B cell (primary cell): ENCODE measurements around the gene CTIF. TPM values are rescaled to one million over a fixed set of nuclear protein-coding genes. Genes with fewer than 3 reads are reported as not detected.

ENCODE experiments used
- ATAC-seq: fragments of 200-7000 bp; cut with Tn5 transposase; one replicate; pipeline ENCODE4 v1.10.0; 2021; ENCODE audit warnings: low read depth, mild to moderate bottlenecking, moderate number of reproducible peaks, moderate library complexity
- CTCF ChIA-PET: fragments of 350-600 bp; sonication (Branson Sonifier 250); formaldehyde crosslinking; loops from one replicate; lab custom pipeline; 2021; ENCODE audit warnings: antibody characterized with exemption, inconsistent platforms; lab: Charles Lee
- POLR2A ChIA-PET: fragments of 350-600 bp; sonication (Branson Sonifier 250); formaldehyde crosslinking; loops from one replicate; lab custom pipeline; 2021; ENCODE audit warnings: antibody characterized with exemption; lab: Charles Lee
- DNase-seq: peaks from one replicate; pipeline ENCODE4 v3.0.0; 2013
- H2AFZ ChIP-seq: 2 replicates; pipeline ENCODE4 v1.6.1; 2012; ENCODE audit warnings: mild to moderate bottlenecking, low read depth, low read length; ENCODE audit not compliant: insufficient read depth, poor library complexity, severe bottlenecking
- H3K27ac ChIP-seq, 2 donors: 1 replicate in 1 of 2; 2 replicates in 1 of 2; pipeline ENCODE4 v1.5.1; 2012 to 2013; ENCODE audit warnings: low read length in 2 of 2, mild to moderate bottlenecking in 2 of 2, moderate library complexity in 1 of 2
- H3K27me3 ChIP-seq, 4 experiments: fragments of 200-600 bp in 1 of 4; sonication (generic) in 1 of 4; replicated peaks in 1 of 4; 1 replicate in 2 of 4; 2 replicates in 2 of 4; pipeline versions ENCODE4 v1.6.1 to v1.7.0; 2013 to 2016; ENCODE audit warnings: low read length in 3 of 4, mild to moderate bottlenecking in 2 of 4, mixed read lengths in 1 of 4, moderate library complexity in 1 of 4; ENCODE audit not compliant: insufficient read depth in 4 of 4, control insufficient read depth in 3 of 4; ENCODE audit errors: control extremely low read depth in 1 of 4
- H3K36me3 ChIP-seq, 2 experiments: replicated peaks in 1 of 2; 1 replicate in 1 of 2; 2 replicates in 1 of 2; pipeline versions ENCODE4 v1.6.1 to v1.7.1; 2013; ENCODE audit warnings: low read length in 1 of 2; ENCODE audit not compliant: insufficient read depth in 2 of 2, control insufficient read depth in 1 of 2; ENCODE audit errors: control extremely low read depth in 1 of 2, extremely low read depth in 1 of 2
- H3K4me1 ChIP-seq, 2 donors: fragments of 200-600 bp in 1 of 2; sonication (generic) in 1 of 2; 1 replicate in 1 of 2; 2 replicates in 1 of 2; pipeline versions ENCODE4 v1.5.1 to v1.6.1; 2013 to 2017; ENCODE audit warnings: low read length in 2 of 2; ENCODE audit not compliant: control insufficient read depth in 2 of 2, insufficient read depth in 2 of 2
- H3K4me2 ChIP-seq: replicated peaks from 2 replicates; pipeline ENCODE3; 2012; ENCODE audit warnings: mild to moderate bottlenecking, low read depth, low read length; ENCODE audit not compliant: poor library complexity, severe bottlenecking
- H3K4me3 ChIP-seq, 5 experiments: fragments of 200-600 bp in 1 of 5; sonication (generic) in 1 of 5; 1 replicate in 3 of 5; 2 replicates in 2 of 5; pipeline versions ENCODE4 v1.5.1 to v1.7.0; 2011 to 2016; ENCODE audit warnings: low read length in 4 of 5, mild to moderate bottlenecking in 4 of 5, low read depth in 2 of 5, control low read depth in 1 of 5, moderate library complexity in 1 of 5; ENCODE audit not compliant: insufficient read depth in 1 of 5; ENCODE audit errors: control extremely low read depth in 1 of 5, extremely low read depth in 1 of 5
- H3K79me2 ChIP-seq: fragments of 200-600 bp; sonication (generic); one replicate; pipeline ENCODE4 v1.6.0; 2016; ENCODE audit warnings: low read length; ENCODE audit not compliant: control insufficient read depth, insufficient read depth
- H3K9ac ChIP-seq: fragments of 200-600 bp; sonication (generic); 2 replicates; pipeline ENCODE4 v1.6.1; 2017; ENCODE audit warnings: mild to moderate bottlenecking, low read length, moderate library complexity
- H3K9me3 ChIP-seq, 3 donors: one replicate each; pipeline versions ENCODE4 v1.6.1 to v1.7.1; 2013; ENCODE audit warnings: low read length in 2 of 3; ENCODE audit not compliant: control insufficient read depth in 2 of 3, insufficient read depth in 1 of 3; ENCODE audit errors: control extremely low read depth in 1 of 3
- H4K20me1 ChIP-seq: 2 replicates; pipeline ENCODE4 v1.6.0; 2012; ENCODE audit warnings: mild to moderate bottlenecking, low read length; ENCODE audit not compliant: insufficient read depth, control insufficient read depth, poor library complexity, severe bottlenecking
- H3K27ac Mint-ChIP-seq: one replicate; pipeline ENCODE4 v1.8.0; 2021; ENCODE audit warnings: mixed read lengths
- H3K27me3 Mint-ChIP-seq: one replicate; pipeline ENCODE4 v1.8.0; 2021; ENCODE audit warnings: mixed read lengths
- H3K4me1 Mint-ChIP-seq: one replicate; pipeline ENCODE4 v1.8.0; 2021; ENCODE audit warnings: mixed read lengths
- H3K4me3 Mint-ChIP-seq: one replicate; pipeline ENCODE4 v1.8.0; 2021; ENCODE audit warnings: mixed read lengths
- H3K9me3 Mint-ChIP-seq: one replicate; pipeline ENCODE4 v1.8.0; 2022; ENCODE audit warnings: mixed read lengths; ENCODE audit not compliant: insufficient read depth
- CTCF ChIP-seq: fragments of 200-600 bp; IDR thresholded peaks from one replicate; pipeline ENCODE4 v1.8.0; 2022; ENCODE audit warnings: antibody characterized with exemption, mild to moderate bottlenecking
- EZH2 ChIP-seq: IDR thresholded peaks from 2 replicates; pipeline ENCODE4 v1.6.1; 2012; ENCODE audit warnings: borderline replicate concordance, low read depth, mild to moderate bottlenecking, moderate library complexity, low read length; ENCODE audit not compliant: insufficient read depth, poor library complexity, severe bottlenecking
- WGBS: methylation state at CpG from one replicate; pipeline ENCODE4 v1.1.5; 2013; ENCODE audit warnings: missing lambda C conversion rate; ENCODE audit not compliant: insufficient coverage; 5-methylcytosine and 5-hydroxymethylcytosine counted together
- intact Hi-C: fragments of 100-400 bp; cut with micrococcal nuclease; formaldehyde crosslinking; loops from one replicate; pipeline ENCODE4 v1.10.0; 2022
- polyA plus RNA-seq: library from polyadenylated mRNA; depleted of rRNA; stranded (reverse); fragments of >200 nt; gene quantifications from 2 replicates; pipeline ENCODE4 v1.2.3, GENCODE V29; 2012
- total RNA-seq, 2 donors: library from RNA; stranded (reverse); fragments of 120-200 nt in 1 of 2; gene quantifications; 1 replicate in 1 of 2; 2 replicates in 1 of 2; pipeline versions ENCODE4 v1.2.3 to v1.2.4, GENCODE V29; 2013 to 2022

Gene CTIF
- total and polyA plus RNA-seq, 2 donors (not counting 1 experiment from before 2014, with no cell fraction given), result 3.6 to 16.2 TPM

- no peaks in the 10 kb centered on the region for H3K27me3 Mint-ChIP-seq
- H4K20me1 ChIP-seq, result no peaks in the 10 kb centered on the region
- DNase-seq (no peak), ATAC-seq (no peak)
- no peaks in the 10 kb centered on the region for H3K9me3 Mint-ChIP-seq
- WGBS, result no CpG with 5 or more reads among the region's 2 CpGs
- H3K36me3 ChIP-seq, result no peaks in the 10 kb centered on the region
- H3K79me2 ChIP-seq, result no peaks in the 10 kb centered on the region
- no peak overlapping the region for H3K27ac Mint-ChIP-seq
- no peaks in the 10 kb centered on the region for H3K4me1 ChIP-seq
- peaks cover 11% of the 10 kb centered on the region for H3K4me1 Mint-ChIP-seq
- no peak overlapping the region for H2AFZ ChIP-seq
- intact Hi-C loops, result no loop called here
- H3K9me3 ChIP-seq, result no peaks in the 10 kb centered on the region
- no peak overlapping the region for H3K4me2 ChIP-seq
- no peak overlapping the region for H3K4me3 Mint-ChIP-seq
- no peak overlapping the region for H3K4me3 ChIP-seq
- POLR2A ChIA-PET, result no interaction called here
- no peak for TF ChIP-seq EZH2
- TF ChIP-seq CTCF, result no peak
- CTCF ChIA-PET, result no interaction called here
- no peak overlapping the region for H3K27ac ChIP-seq
- no peak overlapping the region for H3K9ac ChIP-seq
- H3K27me3 ChIP-seq, result no peaks in the 10 kb centered on the region
These were observed 12.3 kb downstream of the CTIF start for GRCh38 chr18:48551100-48551499.

GRCh38 chr18:48552130-48552529 is 13.3 kb downstream of the CTIF start:
- ChIA-PET CTCF (no interaction called here), POLR2A (no interaction called here)
- Histone ChIP-seq H3K4me2 (no peak overlapping the region), H3K4me3 (no peak overlapping the region), H3K79me2 (no peaks in the 10 kb centered on the region), H3K9me3 (no peaks in the 10 kb centered on the region), H3K27ac (no peak overlapping the region), H3K27me3 (no peaks in the 10 kb centered on the region), H2AFZ (no peak overlapping the region), H3K4me1 (no peaks in the 10 kb centered on the region), H3K36me3 (no peaks in the 10 kb centered on the region), H4K20me1 (no peaks in the 10 kb centered on the region), H3K9ac (no peak overlapping the region)
- Mint-ChIP-seq H3K4me3 (no peak overlapping the region), H3K9me3 (no peaks in the 10 kb centered on the region), H3K27ac (no peak overlapping the region), H3K27me3 (no peaks in the 10 kb centered on the region), H3K4me1 (peaks cover 11% of the 10 kb centered on the region)
- 100% methylated on average over 2 of the region's 3 CpGs for WGBS
- ATAC-seq (no peak), DNase-seq (no peak)
- intact Hi-C loops, result no loop called here
- TF ChIP-seq EZH2, result no peak
- no peak for TF ChIP-seq CTCF
